GM10248 (cell line): ENCODE measurements around the gene HDGFL3.
"Not testable (repeated sequence)": the region's sequence is repeated elsewhere in the genome, so short reads cannot be mapped to it uniquely, and the experiment has no call there.

Experiments
- CTCF ChIA-PET: fragments of 300-600 bp; sonication (Branson Sonifier 250); formaldehyde crosslinking; extraction: SDS; loops from one replicate; lab custom pipeline; 2021; ENCODE audit warnings: antibody characterized with exemption; lab: Yijun Ruan, JAX
- POLR2A ChIA-PET: fragments of 350-650 bp; sonication (Branson Sonifier 250); formaldehyde crosslinking; extraction: SDS; loops from one replicate; lab custom pipeline; 2020; ENCODE audit warnings: antibody characterized with exemption; lab: Yijun Ruan, JAX
- DNase-seq: peaks from one replicate; pipeline ENCODE4 v3.0.0; 2012; ENCODE audit errors: extremely low spot score
- TF ChIP-seq, protein P1 (sequence below): IDR thresholded peaks from 2 replicates; pipeline ENCODE4 v1.5.1; 2012; ENCODE audit warnings: mild to moderate bottlenecking, low read depth; ENCODE audit errors: extremely low read depth, missing control alignments, control extremely low read depth

HDGFL3 gene

DNA sequence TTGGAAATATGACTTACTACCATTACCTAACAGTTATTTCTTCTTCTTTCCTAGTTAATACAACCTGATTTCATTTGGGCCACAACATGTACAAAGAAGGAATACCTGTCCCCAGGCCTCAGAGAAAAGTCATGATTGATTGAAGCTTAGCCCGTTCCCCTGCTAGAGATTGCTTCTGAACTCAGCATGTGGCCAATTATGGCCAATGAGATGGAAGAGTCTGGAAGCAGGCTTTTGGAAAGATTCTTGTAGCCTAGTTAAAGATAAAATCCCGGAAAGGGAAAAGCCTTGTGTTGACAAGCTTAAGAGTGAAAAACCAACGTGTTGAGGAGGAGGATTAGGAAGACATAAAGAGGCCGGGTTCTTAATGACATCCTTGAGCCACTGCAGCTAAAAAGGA, 117.2 kb downstream of the HDGFL3 start:
- ChIA-PET CTCF (interaction anchor here (1.4 kb wide), 1 partner anchor 22 kb away, joined by 4 read pairs; no protein-coding TSS in a partner anchor), POLR2A (no interaction called here)
- TF ChIP-seq, protein P1, sequence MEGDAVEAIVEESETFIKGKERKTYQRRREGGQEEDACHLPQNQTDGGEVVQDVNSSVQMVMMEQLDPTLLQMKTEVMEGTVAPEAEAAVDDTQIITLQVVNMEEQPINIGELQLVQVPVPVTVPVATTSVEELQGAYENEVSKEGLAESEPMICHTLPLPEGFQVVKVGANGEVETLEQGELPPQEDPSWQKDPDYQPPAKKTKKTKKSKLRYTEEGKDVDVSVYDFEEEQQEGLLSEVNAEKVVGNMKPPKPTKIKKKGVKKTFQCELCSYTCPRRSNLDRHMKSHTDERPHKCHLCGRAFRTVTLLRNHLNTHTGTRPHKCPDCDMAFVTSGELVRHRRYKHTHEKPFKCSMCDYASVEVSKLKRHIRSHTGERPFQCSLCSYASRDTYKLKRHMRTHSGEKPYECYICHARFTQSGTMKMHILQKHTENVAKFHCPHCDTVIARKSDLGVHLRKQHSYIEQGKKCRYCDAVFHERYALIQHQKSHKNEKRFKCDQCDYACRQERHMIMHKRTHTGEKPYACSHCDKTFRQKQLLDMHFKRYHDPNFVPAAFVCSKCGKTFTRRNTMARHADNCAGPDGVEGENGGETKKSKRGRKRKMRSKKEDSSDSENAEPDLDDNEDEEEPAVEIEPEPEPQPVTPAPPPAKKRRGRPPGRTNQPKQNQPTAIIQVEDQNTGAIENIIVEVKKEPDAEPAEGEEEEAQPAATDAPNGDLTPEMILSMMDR: no peak
- DNase-seq: no peak

DNA sequence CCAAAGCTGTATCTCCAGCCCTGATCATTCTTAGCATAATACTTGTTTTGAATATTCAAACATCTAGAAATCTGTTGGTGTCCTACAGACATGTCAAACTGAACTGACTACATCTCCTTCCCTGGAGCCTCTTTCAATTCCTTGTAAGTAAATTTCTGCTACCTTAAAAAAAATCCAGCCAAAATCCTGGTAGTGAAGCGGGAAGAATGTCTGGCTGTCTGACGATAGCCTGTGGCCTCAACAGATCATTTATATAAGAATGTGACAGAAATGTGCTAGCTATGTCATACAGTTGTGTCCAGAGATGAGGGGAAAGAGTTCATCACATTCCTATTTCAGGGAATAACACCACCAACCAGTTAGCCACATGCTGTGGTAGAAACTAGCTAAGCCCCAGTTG, 118.7 kb downstream of the HDGFL3 start:
- CTCF ChIA-PET: no interaction called here
- TF ChIP-seq, protein P1: no peak
- POLR2A ChIA-PET: interaction anchor here (1.1 kb wide), 1 partner anchor 74 kb away, joined by 3 read pairs; no protein-coding TSS in a partner anchor

DNA sequence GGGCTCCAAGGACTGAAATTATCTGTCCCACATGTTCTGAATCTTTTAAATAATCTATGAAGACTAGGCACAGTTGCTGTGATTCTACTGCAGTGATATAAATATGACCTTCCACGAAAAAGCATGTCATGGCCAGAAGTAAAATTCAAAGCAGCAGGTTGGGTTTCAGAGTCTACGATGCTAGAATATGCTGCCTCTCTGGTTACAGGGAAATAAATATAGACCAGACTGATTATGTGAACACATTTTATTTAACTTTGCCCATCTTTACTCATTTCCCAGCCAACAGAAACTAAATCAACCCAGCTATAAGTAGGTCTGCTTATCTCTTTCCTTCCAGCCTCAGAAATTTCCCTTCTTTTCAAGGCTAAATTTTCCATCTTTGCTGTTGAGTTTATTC, 120.0 kb downstream of the HDGFL3 start:
- TF ChIP-seq, protein P1: no peak
- POLR2A ChIA-PET: no interaction called here
- CTCF ChIA-PET: no interaction called here
- DNase-seq: no peak

More for the DNA sequence above, 118.7 kb downstream of the HDGFL3 start:
- DNase-seq: no peak

DNA sequence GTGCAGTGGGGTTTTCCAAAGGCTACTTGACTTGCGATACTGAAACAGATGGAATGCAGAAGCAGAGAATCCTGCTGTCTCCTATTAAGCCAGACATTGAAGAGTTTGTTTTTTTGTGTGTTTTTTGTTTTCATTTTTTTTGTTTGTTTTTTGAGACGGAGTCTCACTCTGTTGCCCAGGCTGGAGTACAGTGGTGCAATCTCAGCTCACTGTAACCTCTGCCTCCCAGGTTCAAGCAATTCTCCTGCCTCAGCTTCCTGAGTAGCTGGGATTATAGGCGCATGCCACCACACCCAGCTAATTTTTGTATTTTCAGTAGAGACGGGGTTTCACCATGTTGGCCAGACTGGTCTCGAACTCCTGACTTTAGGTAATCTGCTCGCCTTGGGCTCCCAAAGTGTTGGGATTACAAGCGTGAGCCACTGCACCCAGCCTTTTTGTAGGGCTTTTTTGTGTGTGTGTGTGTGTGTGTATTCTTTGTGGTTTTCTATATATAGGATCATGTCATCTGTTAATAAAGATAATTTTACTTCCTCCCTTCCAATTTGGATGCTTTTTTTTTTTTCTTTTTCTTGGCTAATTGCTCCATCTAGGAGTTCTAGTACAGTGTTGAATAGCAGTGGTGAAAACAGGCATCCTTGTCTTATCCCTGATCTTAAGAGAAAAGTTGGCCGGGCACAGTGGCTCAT, 121.6 kb downstream of the HDGFL3 start:
- DNase-seq, POLR2A ChIA-PET, CTCF ChIA-PET: not testable (repeated sequence)

DNA sequence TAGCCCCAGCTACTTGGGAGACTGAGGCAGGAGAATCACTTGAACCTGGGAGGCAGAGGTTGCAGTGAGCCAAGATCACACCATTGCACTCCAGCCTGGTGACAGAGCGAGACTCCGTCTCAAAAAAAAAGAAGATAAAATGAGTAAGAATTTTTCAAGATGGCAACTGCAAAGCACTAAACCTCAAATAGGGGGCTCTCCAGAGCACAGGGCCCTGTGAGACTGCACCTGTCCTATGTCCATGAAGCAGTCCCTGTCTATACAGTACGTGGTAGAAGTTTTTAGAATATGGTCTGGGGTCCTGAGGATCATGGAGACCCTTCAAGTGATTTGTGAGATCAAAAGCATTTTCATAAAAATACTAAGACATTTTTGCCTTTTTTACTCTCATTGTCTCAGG, 122.2 kb downstream of the HDGFL3 start:
- CTCF ChIA-PET, POLR2A ChIA-PET, DNase-seq: not testable (repeated sequence)

DNA sequence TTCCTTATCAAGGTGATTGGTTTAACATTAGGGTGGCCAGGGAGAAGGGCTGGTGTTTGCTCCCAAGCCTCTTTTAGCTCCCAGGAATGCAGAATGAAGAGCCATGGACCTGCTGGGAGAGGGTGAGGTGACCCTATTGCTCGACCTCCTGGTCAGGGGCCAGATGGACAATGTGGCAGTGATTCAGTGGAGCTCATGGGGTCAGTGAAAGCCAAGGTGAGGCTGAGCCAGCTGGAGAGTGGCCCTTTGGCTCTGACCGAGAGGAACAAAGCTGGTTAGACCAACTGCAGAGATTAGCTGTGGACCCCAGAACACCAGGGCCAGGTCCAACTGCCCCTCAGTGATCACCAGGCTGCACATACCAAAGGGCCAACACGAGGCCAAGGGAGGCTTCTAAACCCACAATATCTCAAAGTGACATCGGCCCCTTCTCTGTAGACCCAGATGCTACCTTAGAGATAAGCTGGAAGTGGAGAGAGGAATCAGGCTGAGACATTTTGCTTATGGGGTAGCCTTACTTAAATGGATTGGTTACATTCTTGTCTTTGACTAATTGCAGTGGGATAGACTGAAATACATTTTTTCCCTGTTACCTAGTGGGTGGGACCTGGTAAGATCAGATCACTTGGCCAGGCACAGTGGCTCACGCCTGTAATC, 124.8 kb downstream of the HDGFL3 start:
- POLR2A ChIA-PET: no interaction called here
- DNase-seq: no peak
- CTCF ChIA-PET: interaction anchor here (1.4 kb wide), 1 partner anchor 14 kb away, joined by 3 read pairs; no protein-coding TSS in a partner anchor
- TF ChIP-seq, protein P1: no peak

DNA sequence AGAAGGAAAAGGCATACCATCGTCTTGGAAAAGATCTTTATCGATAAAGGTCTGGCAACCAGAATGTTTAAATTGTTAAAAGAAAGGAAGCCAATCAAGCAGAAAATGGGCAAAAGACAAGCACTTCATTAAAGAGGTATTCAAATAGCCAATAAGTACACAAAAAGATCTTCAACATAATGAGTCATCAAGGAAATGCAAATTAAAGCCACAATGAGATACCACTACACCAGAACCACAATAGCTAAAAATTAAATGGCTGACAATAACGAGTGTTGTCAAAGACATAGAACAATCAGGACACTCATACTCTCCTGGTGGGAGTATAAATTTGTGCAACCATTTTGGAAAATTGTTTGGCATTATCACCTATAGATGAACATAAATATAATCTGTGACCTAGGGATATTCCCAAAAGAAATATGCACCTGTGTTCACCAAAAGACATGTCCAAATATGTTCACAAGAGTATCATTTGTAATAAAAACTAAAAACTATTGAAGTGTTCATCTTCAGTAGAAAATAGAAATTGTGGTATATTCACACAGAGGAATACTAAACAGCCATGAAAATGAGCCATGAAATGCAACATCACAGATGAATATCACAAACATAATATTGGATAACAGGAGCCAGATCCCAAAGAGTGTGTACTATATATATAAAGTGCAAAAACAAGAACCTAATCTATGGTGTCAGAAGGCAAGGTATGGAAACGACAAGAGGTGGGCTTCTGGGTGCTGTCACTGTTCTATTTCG, 126.2 kb downstream of the HDGFL3 start:
- TF ChIP-seq, protein P1: no peak
- CTCF ChIA-PET: no interaction called here
- POLR2A ChIA-PET: no interaction called here
- no peak for DNase-seq
